NCI-H187 treated with DMSO at 0.1 percent for 48 hours (cell line): ENCODE results near the gene DOK4.
"Not testable (repeated sequence)": the region's sequence is repeated elsewhere in the genome, so short reads cannot be mapped to it uniquely, and the experiment has no call there.

Source experiments
- DNase-seq: peaks from one replicate; lab custom pipeline; 2025; lab: John Stamatoyannopoulos, UW

Gene DOK4

DNA sequence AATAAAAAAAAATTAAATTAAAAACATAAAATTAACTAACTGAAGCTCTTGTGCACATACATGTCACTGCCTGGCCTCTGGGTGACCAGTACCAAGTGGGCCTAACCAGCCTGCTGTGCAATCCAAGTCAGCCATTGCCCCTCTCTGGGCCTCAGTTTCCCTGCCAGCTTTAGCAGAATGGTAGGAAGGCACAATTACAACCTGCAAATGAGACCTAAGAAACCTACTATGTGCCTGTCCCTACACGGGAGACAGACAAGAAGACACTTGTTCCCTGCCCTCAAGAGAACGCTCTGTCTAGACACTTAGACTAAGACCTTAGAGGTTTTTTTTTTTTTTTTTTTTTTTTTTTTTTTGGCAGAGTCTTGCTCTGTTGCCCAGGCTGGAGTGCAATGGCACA lies 40.8 kb downstream of the DOK4 start:
- DNase-seq, result no peak

DNA sequence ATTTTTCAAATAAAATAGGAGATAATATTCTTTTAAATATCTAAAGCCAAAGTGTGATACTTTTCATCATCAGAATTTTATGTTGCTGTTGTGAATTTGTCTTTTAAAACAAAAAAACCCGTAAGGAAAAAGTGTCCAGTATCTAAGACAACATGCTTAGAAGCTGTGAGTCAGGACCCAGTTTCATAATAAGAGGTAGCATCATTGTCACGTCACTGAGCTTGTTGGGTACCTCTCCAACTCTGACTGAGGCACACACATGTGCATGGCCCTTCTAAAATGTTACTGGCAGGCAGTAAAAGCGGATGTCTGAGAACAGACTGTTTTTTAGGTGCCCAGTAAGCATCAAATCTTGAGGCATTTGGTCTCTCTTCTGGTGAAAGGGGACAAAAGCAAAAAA lies 41.6 kb downstream of the DOK4 start:
- no peak for DNase-seq

DNA sequence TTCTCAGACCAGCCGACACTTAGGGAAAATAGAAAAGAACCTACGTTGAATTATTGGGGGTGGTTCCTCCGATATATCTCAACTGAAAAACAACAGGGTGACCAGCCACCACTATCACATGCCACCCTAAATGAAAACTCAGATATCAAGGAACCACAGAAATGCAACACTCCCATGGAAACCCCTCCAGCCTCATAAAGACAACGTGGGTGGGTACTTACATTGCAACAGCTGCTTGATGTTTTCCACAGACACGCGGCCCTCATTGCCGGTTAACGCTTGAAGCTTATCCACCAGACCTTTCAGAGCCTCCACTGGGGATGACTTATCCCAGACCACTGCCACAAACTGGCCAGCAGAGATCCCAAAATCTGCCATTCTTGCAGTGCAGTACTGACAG lies 45.7 kb downstream of the DOK4 start:
- not testable (repeated sequence) for DNase-seq

DNA sequence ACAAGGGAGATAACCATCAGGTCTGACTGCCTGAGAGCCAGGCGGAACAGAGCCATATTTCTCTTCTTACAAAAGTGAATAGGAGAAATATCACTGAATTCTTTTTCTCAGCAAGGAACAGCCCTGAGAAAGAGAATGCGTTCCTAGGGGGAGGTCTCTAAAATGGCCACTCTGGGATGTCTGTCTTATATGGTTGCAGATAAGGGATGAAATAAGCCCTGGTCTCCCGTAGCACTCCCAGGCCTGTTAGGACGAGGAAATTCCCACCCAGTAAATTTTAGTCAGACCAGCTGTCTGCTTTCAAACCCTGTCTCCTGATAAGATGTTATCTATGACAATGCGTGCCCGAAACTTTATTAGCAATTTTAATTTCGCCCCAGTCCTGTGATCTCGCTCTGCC lies 46.3 kb downstream of the DOK4 start:
- DNase-seq, result not testable (repeated sequence)

DNA sequence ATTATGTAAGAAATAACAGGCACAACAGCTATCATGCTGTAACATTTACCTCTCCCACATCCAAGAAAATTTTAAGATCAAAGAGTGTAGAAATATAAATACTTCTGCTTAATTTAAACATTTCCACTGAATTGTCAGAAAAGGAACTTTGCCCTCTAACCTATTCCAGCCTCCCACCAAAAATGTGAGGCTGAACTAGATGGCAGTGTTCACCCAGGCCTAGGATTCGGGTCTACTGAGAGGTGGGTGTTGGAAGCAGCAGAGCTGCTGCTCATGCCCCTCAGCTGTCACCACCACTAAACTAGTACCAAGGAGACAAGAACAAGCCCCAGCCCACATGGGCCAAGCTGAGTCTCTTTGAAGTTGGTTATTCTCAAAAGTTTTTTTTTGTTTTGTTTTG lies 50.5 kb downstream of the DOK4 start:
- DNase-seq, result no peak

DNA sequence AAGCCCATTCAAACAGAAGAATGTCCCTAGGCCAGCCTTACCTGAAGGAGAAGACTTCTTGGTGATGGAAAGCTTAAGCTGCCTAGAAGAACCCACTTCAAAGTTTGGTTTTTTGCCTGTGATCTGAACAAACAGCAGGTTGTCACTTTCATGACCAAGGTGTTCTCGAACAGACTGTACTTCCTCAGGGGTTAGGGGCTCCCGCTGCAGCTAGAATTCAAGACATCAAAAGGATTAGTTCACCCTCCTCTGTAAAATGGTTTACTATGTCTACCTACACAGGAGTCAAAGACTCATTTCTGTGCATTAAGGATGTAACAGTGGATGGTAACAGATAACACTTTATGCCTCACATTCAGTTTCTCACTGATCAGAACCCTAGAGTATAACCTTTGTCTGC lies 52.3 kb downstream of the DOK4 start:
- no peak for DNase-seq

DNA sequence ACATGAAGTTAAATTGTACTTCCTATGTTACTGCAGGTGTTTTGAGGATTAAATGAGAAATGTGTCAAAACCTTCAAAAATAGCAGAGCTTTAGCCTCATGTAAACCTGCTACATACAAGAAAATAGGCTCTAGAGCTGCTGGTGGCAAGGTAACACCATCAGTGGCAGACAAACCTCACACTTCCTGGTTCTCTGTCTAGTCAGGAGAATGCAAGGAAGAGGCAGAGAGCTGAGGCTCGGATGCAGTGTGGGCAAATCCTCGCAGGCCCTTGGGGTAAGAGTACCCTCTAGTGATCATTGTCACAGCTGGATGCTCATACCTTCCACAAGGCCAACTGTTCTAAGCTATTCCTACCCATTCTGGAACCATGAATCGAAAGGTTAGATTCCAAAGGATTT lies 53.3 kb downstream of the DOK4 start:
- DNase-seq, result no peak

DNA sequence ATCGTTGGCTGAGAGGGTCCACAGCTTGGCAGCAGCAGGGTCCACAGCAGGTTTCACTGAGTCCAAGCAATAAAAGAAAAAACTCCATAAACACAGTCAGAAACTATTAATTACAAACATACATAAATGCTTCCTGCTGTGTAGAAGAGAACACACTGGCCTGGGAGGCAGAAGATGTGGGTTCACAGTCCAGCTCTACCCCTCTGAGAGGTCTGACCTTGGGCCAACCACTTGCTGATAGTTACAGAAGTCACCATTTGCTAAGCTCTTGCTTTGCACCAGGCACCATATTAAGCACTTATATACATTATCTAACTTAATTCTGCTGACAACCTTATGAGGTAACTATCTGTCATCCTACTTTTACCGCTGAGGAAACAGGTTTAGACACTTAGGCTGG lies 53.8 kb downstream of the DOK4 start:
- DNase-seq, result no peak

DNA sequence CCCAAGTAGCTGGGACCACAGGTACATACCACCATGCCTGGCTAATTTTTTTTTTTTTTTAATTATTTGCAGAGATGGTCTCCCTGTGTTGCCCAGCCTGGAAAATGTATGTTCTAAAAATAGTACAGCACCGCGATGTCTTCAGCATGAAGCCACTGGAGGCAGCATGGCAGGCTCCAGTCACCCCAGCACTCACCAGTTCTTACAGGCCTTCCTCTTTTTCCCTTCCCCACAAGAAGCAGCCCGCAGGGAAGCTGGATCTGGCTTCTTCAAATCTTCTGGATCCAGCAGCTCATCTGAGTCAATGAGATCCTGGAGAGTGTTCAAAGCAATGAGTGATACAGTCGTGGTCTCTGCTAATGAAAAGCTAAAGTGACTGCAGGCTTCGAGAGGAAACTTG lies 55.3 kb downstream of the DOK4 start:
- no peak for DNase-seq

DNA sequence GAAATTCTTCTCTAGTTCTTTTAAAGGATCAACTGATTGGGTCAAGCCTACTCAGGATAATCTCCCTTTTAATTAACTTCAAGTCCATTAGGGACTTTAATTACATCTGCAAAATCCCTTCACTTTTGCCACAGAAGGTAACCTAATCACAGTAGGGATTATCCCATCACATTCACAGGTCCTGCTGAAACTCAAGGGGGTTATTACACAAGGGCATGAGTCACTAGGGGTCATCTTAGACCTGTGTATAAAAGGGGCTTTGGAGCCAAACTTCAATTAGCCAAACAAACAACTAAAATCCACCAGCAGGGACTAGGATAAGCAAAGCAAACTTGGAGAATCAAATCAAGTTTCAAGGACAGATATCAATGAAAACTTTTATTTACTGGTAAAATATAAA lies 58.5 kb downstream of the DOK4 start:
- no peak for DNase-seq

DNA sequence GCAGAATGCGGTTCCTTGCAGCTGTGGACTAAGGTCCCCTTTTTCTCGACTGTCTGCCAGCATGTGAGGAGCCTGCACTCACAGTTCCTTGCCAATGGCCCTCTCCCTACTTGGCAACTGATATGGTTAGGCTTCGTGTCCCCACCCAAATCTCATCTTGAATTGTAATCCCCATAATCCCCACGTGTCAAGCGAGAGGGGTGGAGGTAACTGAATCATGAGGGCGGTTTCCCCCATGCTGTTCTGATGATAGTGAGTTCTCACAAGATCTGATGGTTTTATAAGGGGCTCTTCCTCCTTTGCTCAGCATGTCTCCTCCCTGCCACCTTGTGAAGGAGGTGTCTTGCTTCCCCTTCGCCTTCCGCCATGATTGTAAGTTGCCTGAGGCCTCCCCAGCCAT lies 59.0 kb downstream of the DOK4 start:
- no peak for DNase-seq

DNA sequence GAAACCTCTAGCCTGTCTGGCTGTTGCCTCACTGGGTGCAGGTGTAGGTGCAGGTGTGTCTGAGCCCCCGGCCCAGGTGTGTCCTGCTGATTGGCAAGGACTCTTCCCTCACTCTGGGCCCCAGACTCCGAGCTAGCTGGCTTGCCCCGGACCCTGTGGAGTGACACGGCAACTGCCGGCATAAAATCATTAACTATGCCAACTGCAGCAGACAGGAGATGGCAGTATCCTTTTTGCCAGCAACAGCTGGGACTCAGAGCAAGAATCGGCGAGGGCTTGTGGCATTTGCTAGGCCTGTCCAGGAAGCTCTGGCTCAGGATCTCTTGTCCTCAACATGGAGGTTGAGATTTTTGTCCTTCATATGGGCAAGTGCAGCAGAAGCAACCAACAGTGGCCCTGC lies 59.9 kb downstream of the DOK4 start:
- DNase-seq, result no peak

DNA sequence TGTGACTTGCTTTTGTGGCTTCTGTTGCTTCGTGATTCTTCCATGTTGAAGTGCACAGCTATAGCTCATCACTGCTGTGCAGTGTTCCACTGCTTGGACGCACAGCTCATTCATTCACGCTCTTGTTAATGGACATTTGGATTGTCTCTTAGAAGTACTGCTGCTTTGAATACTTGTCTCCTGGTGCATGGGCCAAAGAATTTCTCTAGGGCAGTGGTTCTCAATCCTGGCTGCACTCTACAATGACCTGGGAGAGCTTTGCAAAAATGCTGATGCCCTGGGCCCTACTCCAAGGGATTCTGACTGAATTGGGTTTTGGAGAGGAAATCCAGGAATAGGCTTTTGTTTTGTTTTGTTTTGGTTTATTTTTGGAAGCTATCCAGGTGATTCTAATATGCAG lies 61.7 kb downstream of the DOK4 start:
- no peak for DNase-seq

DNA sequence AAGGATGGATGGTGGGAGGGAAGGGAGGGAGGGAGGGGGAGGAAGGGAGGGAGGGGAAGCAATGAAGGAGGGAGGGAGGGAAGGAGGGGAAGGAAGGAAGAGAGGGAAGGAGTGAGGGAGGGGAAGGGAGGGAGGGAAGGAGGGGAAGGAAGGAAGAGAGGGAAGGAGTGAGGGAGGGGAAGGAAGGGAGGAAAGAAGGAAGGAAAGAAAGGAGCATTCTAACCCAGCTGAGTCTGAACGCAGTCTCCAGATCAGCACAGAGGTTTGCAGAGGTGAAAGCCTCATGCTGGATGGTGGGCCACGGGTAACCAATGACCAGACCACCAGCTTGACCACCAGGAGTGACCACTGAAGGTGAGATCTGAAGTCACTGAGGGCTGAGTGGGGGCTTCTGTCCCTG lies 63.1 kb downstream of the DOK4 start:
- no peak for DNase-seq

DNA sequence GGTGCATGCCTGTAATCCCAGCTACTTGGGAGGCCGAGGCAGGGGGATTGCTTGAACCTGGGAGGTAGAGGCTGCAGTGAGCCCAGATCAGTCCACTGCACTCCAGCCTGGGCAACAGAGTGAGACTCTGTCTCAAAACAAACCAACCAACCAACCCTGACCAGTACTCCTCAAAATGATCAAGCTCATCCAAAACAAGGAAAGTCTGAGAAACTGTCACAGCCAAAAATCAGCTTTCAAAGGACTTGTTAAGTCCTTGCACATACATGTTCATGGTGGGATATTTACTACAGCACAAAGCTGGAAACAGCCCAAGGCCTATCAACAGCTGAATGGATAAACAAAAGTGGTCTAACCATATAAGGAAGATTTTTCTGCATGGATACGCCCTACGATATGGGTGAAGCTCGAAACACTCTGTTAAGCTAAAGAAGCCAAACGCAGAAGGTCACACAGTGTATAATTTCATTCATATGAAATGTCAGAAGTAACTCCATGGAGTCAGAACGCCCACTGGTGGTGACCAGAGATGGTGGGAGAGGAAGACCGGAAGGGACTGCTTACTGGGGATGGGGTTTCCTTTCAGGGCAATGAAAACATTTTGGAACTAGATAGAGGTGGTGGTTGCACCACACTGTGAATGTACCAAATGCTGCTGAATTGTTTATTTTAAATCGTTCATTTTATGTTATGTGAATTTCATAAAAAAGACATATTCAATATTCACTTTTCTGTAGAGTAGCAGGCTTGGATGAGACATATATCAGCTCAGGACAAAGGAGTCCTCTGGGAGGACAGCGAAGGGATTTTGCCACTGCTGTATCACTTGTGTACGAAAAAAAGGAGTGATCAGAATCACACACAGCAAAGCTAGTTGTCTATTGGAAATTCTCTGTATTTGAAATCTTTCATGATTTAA lies 64.0 kb downstream of the DOK4 start:
- no peak for DNase-seq
